LNCaP clone FGC (cell line): ENCODE data around the gene ARAF.

Experiments
- DNase-seq: peaks from one replicate; pipeline ENCODE4 v3.0.0-alpha.2; 2011; ENCODE audit warnings: low read depth
- H3K4me3 ChIP-seq: 2 replicates; pipeline ENCODE4 v1.5.1; 2011; ENCODE audit warnings: mild to moderate bottlenecking, low read depth, low read length, control low read depth
- TF ChIP-seq, protein P1 (sequence below): IDR thresholded peaks from 2 replicates; pipeline ENCODE4 v1.5.1; 2012; ENCODE audit warnings: mild to moderate bottlenecking; ENCODE audit not compliant: control insufficient read depth, insufficient read depth; ENCODE audit errors: extremely low read depth

Gene ARAF

DNA sequence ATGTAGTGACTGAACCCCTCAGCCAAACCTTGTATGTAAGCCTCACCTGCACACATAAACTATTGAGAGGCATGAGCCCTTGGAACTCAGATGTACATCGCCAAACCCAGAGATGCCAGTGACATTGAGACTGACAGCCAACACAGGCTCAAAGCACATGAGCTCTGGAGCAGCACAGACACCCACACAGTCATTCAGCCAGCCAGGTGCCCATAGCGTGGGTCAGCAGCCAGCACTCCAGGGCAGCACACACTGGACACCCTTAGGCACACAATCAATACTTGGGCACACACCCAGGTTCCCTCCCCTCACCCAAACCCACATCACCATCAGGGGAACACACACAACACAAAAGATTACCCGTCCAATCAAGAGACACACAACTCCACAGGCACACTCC lies 16.9 kb downstream of the ARAF start:
- DNase-seq: no peak
- TF ChIP-seq, protein P1, sequence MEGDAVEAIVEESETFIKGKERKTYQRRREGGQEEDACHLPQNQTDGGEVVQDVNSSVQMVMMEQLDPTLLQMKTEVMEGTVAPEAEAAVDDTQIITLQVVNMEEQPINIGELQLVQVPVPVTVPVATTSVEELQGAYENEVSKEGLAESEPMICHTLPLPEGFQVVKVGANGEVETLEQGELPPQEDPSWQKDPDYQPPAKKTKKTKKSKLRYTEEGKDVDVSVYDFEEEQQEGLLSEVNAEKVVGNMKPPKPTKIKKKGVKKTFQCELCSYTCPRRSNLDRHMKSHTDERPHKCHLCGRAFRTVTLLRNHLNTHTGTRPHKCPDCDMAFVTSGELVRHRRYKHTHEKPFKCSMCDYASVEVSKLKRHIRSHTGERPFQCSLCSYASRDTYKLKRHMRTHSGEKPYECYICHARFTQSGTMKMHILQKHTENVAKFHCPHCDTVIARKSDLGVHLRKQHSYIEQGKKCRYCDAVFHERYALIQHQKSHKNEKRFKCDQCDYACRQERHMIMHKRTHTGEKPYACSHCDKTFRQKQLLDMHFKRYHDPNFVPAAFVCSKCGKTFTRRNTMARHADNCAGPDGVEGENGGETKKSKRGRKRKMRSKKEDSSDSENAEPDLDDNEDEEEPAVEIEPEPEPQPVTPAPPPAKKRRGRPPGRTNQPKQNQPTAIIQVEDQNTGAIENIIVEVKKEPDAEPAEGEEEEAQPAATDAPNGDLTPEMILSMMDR: no peak
- H3K4me3 ChIP-seq: no peak overlapping the region

DNA sequence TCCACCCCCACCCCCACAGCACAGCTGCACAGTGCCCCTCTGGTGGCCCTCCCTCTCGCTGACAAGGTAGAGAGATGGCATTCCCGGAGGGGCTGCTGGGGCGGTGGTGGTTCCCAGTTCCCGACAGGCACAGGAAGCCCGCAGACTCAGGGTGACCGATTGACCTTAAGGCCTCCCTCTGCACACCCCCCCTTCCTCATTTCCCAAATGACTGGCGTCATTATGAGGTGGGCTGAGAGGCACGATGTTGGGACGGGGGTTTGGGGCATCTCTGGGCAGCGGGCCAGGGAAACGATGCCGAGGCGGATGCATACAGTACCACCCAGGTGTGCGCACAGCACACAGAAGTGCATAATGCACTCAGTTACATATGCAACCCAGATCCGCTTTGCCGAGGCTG lies 17.7 kb downstream of the ARAF start:
- no peak overlapping the region for H3K4me3 ChIP-seq
- no peak for DNase-seq
- TF ChIP-seq, protein P1: no peak

DNA sequence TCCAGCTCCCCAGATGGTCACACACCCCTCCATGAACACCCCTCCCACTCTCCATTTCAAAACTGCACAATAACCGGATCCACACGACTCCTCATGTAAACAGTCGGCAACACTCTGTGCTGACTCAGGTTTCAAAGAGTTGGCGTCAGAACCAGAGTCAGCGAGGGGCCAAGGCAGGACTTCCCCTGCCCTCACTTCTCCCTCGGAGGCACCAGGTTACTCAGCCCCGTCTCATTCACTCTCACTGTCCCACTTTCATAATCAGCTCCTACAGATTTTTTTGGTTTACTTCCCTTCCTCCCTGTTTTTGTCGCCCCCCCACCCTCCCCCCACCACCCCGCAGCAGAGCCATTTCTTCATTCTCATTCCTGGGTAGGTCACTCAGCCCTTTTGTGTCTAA lies 18.5 kb downstream of the ARAF start:
- no peak for DNase-seq
- H3K4me3 ChIP-seq: no peak overlapping the region

DNA sequence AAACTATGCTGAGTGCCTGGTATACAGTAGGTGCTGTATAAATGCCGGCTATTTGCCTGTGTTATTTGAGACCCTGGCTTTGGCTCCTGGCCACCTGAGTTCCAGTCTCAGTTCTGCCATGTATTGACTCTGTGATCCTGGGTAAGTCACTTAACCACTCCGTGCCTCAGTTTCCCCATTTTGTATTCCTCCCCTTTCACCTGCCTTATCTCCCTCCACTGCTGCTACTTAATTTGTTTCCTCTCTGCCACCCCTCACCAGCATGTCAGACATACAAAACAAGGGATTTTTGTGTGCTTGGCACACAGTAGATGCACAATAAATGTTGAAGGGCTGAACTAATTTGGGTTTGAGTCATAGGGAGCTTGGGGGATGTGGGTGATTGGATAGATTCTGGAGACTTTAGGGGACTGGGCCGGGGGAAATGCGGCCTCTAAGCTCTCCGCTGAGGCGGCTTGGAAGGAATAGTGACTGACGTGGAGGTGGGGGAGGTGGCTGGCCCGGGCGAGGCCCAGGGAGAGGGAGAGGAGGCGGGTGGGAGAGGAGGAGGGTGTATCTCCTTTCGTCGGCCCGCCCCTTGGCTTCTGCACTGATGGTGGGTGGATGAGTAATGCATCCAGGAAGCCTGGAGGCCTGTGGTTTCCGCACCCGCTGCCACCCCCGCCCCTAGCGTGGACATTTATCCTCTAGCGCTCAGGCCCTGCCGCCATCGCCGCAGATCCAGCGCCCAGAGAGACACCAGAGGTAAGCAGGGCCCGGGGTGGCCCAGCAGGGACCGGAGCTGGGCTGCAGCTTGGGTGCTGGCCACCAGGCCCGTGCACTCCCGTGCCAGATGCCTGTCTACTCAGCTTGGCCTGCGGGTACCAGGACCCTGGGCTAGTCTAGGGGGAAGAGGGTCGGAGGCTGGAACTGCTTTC lies 21.0 kb downstream of the ARAF start, which contains the start of gene TIMP1:
TSS of gene TIMP1 (plus strand) at position 706 of the 917 bp plus-strand sequence. CDS start 980 bp downstream, outside the sequence.
- no peak for DNase-seq
- no peak within 1 kb of the TSS for H3K4me3 ChIP-seq
- TF ChIP-seq, protein P1: no peak

More for the DNA sequence above, 18.5 kb downstream of the ARAF start:
- TF ChIP-seq, protein P1: no peak

- H3K4me3 ChIP-seq: no peak overlapping the region
- TF ChIP-seq, protein P1: no peak
Measured at GRCh38 chrX:47583240-47583861, 22.3 kb downstream of the ARAF start.

GRCh38 chrX:47584714-47585113 lies 23.7 kb downstream of the ARAF start:
- H3K4me3 ChIP-seq: no peak overlapping the region
- TF ChIP-seq, protein P1: no peak
- DNase-seq: no peak

More at GRCh38 chrX:47583240-47583861, 22.3 kb downstream of the ARAF start:
- no peak for DNase-seq

- no peak for DNase-seq
- no peak overlapping the region for H3K4me3 ChIP-seq
- TF ChIP-seq, protein P1: no peak
Measured at GRCh38 chrX:47585273-47585672, 24.3 kb downstream of the ARAF start.
